A549 (cell line): ENCODE measurements around the gene ARHGAP4.

Experiments used
- BCL3 ChIP-seq: fragments of >200 bp; sonication (Bioruptor Twin); formaldehyde crosslinking; IDR thresholded peaks from 3 replicates; pipeline ENCODE4 v1.6.1; 2016
- CHD2 ChIP-seq: fragments of 150-350 bp; IDR thresholded peaks from 2 replicates; pipeline ENCODE4 v1.6.1; 2014; ENCODE audit warnings: low read length; ENCODE audit not compliant: partially characterized antibody
- CTCF ChIP-seq: fragments of >200 bp; sonication (Bioruptor Twin); formaldehyde crosslinking; IDR thresholded peaks from 3 replicates; pipeline ENCODE4 v1.5.1; 2016
- E2F6 ChIP-seq: IDR thresholded peaks from 2 replicates; pipeline ENCODE4 v1.6.1; 2012; ENCODE audit warnings: low read depth, borderline replicate concordance
- FOSB ChIP-seq: fragments of 250-450 bp; sonication (Bioruptor Pico); IDR thresholded peaks from 2 replicates; pipeline ENCODE4 v1.5.0; 2020; ENCODE audit warnings: mild to moderate bottlenecking, moderate library complexity
- JUN ChIP-seq, 2 experiments: fragments of >200 bp; sonication (Bioruptor Twin); formaldehyde crosslinking; IDR thresholded peaks; 2 replicates in 1 of 2; 3 replicates in 1 of 2; pipeline ENCODE4 v1.6.1; 2016 to 2017
- JUNB ChIP-seq: fragments of >200 bp; sonication (Bioruptor Twin); formaldehyde crosslinking; IDR thresholded peaks from 2 replicates; pipeline ENCODE4 v1.6.1; 2016
- MAX ChIP-seq: IDR thresholded peaks from 2 replicates; pipeline ENCODE4 v1.6.1; 2012
- POLR2A ChIP-seq: IDR thresholded peaks from 2 replicates; pipeline ENCODE4 v1.6.1; 2012; ENCODE audit warnings: mild to moderate bottlenecking, low read length
- RAD21 ChIP-seq, 2 experiments: fragments of >200 bp in 1 of 2; sonication (Bioruptor Twin) in 1 of 2; formaldehyde crosslinking in 1 of 2; IDR thresholded peaks in 1 of 2; conservative IDR thresholded peaks in 1 of 2; 2 replicates in 1 of 2; 3 replicates in 1 of 2; pipeline ENCODE4 v1.6.1; 2012 to 2018; ENCODE audit warnings: inconsistent platforms in 1 of 2
- USF2 ChIP-seq: fragments of 450-650 bp; IDR thresholded peaks from 2 replicates; pipeline ENCODE4 v1.6.1; 2014; ENCODE audit warnings: antibody characterized with exemption

- TF ChIP-seq USF2 (no peak), JUN (IDR thresholded peaks at IDR 0.05) (no peak), FOSB (CRISPR knock-in tag) (no peak), E2F6 (no peak), CHD2 (no peak), JUNB (no peak), RAD21 (conservative IDR thresholded peaks at IDR 0.05 in 1 of 2, IDR thresholded peaks at IDR 0.05 in 1 of 2) (no peak), MAX (no peak), CTCF (no peak), BCL3 (no peak), POLR2A (no peak)
Measured at GRCh38 chrX:153905481-153906095, 20.5 kb downstream of the ARHGAP4 start.
